H9 (cell line): Measurements from ENCODE around the gene CSRNP3. TPM values are rescaled to one million over a fixed set of nuclear protein-coding genes. Genes with fewer than 3 reads are reported as not detected.

Source experiments
- DNase-seq: peaks from one replicate; pipeline ENCODE4 v3.0.0-alpha.2; 2017
- H2AFZ ChIP-seq: one replicate; pipeline ENCODE4 v1.6.1; 2013; ENCODE audit warnings: mild to moderate bottlenecking, low read length, control low read depth, moderate library complexity
- H2AK5ac ChIP-seq: 2 replicates; pipeline ENCODE4 v1.6.1; 2013; ENCODE audit warnings: low read length, control low read depth, mixed read lengths; ENCODE audit not compliant: insufficient read length
- H2BK120ac ChIP-seq: one replicate; pipeline ENCODE4 v1.6.1; 2013; ENCODE audit warnings: low read depth, mild to moderate bottlenecking, low read length, control low read depth, inconsistent platforms; ENCODE audit not compliant: poor library complexity, severe bottlenecking
- H2BK12ac ChIP-seq: 2 replicates; pipeline ENCODE4 v1.6.1; 2013; ENCODE audit warnings: low read length, control low read depth, mixed read lengths, low read depth; ENCODE audit not compliant: insufficient read length
- H2BK15ac ChIP-seq: 2 replicates; pipeline ENCODE4 v1.6.1; 2013; ENCODE audit warnings: low read depth, low read length, control low read depth
- H2BK20ac ChIP-seq: one replicate; pipeline ENCODE4 v1.6.1; 2013; ENCODE audit warnings: low read depth, mild to moderate bottlenecking, low read length, control low read depth, inconsistent platforms; ENCODE audit not compliant: poor library complexity, severe bottlenecking
- H2BK5ac ChIP-seq: 2 replicates; pipeline ENCODE4 v1.6.1; 2013; ENCODE audit warnings: low read length, control low read depth, mixed read lengths; ENCODE audit not compliant: insufficient read length
- H3K14ac ChIP-seq: 2 replicates; pipeline ENCODE4 v1.6.1; 2013; ENCODE audit warnings: low read length, control low read depth; ENCODE audit not compliant: insufficient read depth
- H3K18ac ChIP-seq: 2 replicates; pipeline ENCODE4 v1.6.1; 2013; ENCODE audit warnings: low read depth, mild to moderate bottlenecking, mixed read lengths, low read length, control low read depth; ENCODE audit not compliant: insufficient read length
- H3K23ac ChIP-seq: 2 replicates; pipeline ENCODE4 v1.6.1; 2013; ENCODE audit warnings: low read length, control low read depth, mixed read lengths, low read depth; ENCODE audit not compliant: insufficient read length
- H3K23me2 ChIP-seq: 2 replicates; pipeline ENCODE4 v1.6.1; 2013; ENCODE audit warnings: low read depth, mild to moderate bottlenecking, mixed read lengths, low read length, control low read depth; ENCODE audit not compliant: insufficient read length, poor library complexity, severe bottlenecking
- H3K27ac ChIP-seq: 2 replicates; pipeline ENCODE4 v1.5.1; 2013; ENCODE audit warnings: low read length, control low read depth, mixed read lengths, low read depth; ENCODE audit not compliant: insufficient read length
- H3K27me3 ChIP-seq: 2 replicates; pipeline ENCODE4 v1.6.1; 2013; ENCODE audit warnings: low read length, control low read depth, inconsistent platforms; ENCODE audit not compliant: insufficient read depth
- H3K4ac ChIP-seq: 2 replicates; pipeline ENCODE4 v1.6.1; 2013; ENCODE audit warnings: low read depth, mild to moderate bottlenecking, control low read depth, inconsistent platforms, low read length, moderate library complexity
- H3K4me1 ChIP-seq: 2 replicates; pipeline ENCODE4 v1.6.1; 2013; ENCODE audit warnings: low read length, control low read depth, inconsistent platforms; ENCODE audit not compliant: insufficient read depth
- H3K4me2 ChIP-seq: 2 replicates; pipeline ENCODE4 v1.6.1; 2013; ENCODE audit warnings: low read length, control low read depth, mixed read lengths; ENCODE audit not compliant: insufficient read length, insufficient read depth
- H3K56ac ChIP-seq: 2 replicates; pipeline ENCODE4 v1.6.1; 2013; ENCODE audit warnings: low read depth, mild to moderate bottlenecking, mixed read lengths, low read length, control low read depth; ENCODE audit not compliant: insufficient read length
- H3K79me1 ChIP-seq: 2 replicates; pipeline ENCODE4 v1.6.1; 2013; ENCODE audit warnings: low read depth, mild to moderate bottlenecking, moderate library complexity, low read length, control low read depth, inconsistent platforms; ENCODE audit not compliant: insufficient read depth, poor library complexity, severe bottlenecking
- H3K79me2 ChIP-seq: 2 replicates; pipeline ENCODE4 v1.6.1; 2013; ENCODE audit warnings: low read length, control low read depth, inconsistent platforms; ENCODE audit not compliant: insufficient read depth
- H3K9ac ChIP-seq: 2 replicates; pipeline ENCODE4 v1.6.1; 2013; ENCODE audit warnings: low read length, control low read depth, mixed read lengths; ENCODE audit not compliant: insufficient read length; ENCODE audit errors: extremely low read depth
- H3K9me3 ChIP-seq: one replicate; pipeline ENCODE4 v1.6.1; 2013; ENCODE audit warnings: low read depth, low read length, inconsistent platforms; ENCODE audit not compliant: control insufficient read depth
- H3T11ph ChIP-seq: one replicate; pipeline ENCODE4 v1.6.1; 2013; ENCODE audit warnings: mild to moderate bottlenecking, low read length, control low read depth, inconsistent platforms
- H4K20me1 ChIP-seq: one replicate; pipeline ENCODE4 v1.6.1; 2013; ENCODE audit not compliant: control insufficient read depth, insufficient read length, insufficient read depth
- H4K5ac ChIP-seq: 2 replicates; pipeline ENCODE4 v1.6.1; 2013; ENCODE audit warnings: low read depth, mild to moderate bottlenecking, mixed read lengths, low read length, control low read depth; ENCODE audit not compliant: insufficient read length
- H4K8ac ChIP-seq: replicated peaks from 2 replicates; pipeline ENCODE4 v1.6.1; 2013; ENCODE audit warnings: low read length, control low read depth, mixed read lengths, low read depth; ENCODE audit not compliant: insufficient read length
- H4K91ac ChIP-seq: 2 replicates; pipeline ENCODE4 v1.6.1; 2013; ENCODE audit warnings: low read depth, mild to moderate bottlenecking, moderate library complexity, mixed read lengths, low read length, control low read depth; ENCODE audit not compliant: insufficient read length
- H3K27ac Mint-ChIP-seq, 3 experiments: 2 replicates in 2 of 3; 3 replicates in 1 of 3; pipeline ENCODE4 v1.8.0; 2020 to 2021; ENCODE audit warnings: mixed read lengths in 3 of 3, mild to moderate bottlenecking in 1 of 3, moderate library complexity in 1 of 3
- H3K27me3 Mint-ChIP-seq: 2 replicates; pipeline ENCODE4 v1.8.0; 2021; ENCODE audit warnings: low read depth, mild to moderate bottlenecking, moderate library complexity, mixed read lengths
- H3K36me3 Mint-ChIP-seq, 3 experiments: 2 replicates in 2 of 3; 3 replicates in 1 of 3; pipeline ENCODE4 v1.8.0; 2020 to 2021; ENCODE audit warnings: low read depth in 3 of 3, mixed read lengths in 3 of 3; ENCODE audit not compliant: insufficient read depth in 1 of 3
- H3K4me1 Mint-ChIP-seq, 2 experiments: 2 replicates each; pipeline ENCODE4 v1.8.0; 2020; ENCODE audit warnings: mixed read lengths in 2 of 2
- H3K4me3 Mint-ChIP-seq, 2 experiments: 2 replicates in 1 of 2; 3 replicates in 1 of 2; pipeline ENCODE4 v1.8.0; 2020 to 2021; ENCODE audit warnings: mild to moderate bottlenecking in 2 of 2, mixed read lengths in 2 of 2, moderate library complexity in 1 of 2
- H3K9me3 Mint-ChIP-seq, 2 experiments: 2 replicates in 1 of 2; 3 replicates in 1 of 2; pipeline ENCODE4 v1.8.0; 2020; ENCODE audit warnings: mild to moderate bottlenecking in 2 of 2, mixed read lengths in 2 of 2, moderate library complexity in 1 of 2
- CTCF ChIP-seq: fragments of 200-600 bp; sonication (generic); conservative IDR thresholded peaks from 3 replicates; pipeline ENCODE4 v1.8.0; 2021; ENCODE audit warnings: antibody characterized with exemption, mild to moderate bottlenecking
- WGBS: extraction: QIAGEN DNeasy Blood & Tissue Kit; methylation state at CpG from one replicate; pipeline ENCODE4 v1.1.7; 2013; ENCODE audit warnings: missing lambda C conversion rate, low lambda C conversion rate, mixed read lengths; ENCODE audit not compliant: insufficient read length; ENCODE audit errors: extremely low coverage; 5-methylcytosine and 5-hydroxymethylcytosine counted together
- total RNA-seq: library from RNA; stranded (reverse); gene quantifications from 2 replicates; pipeline ENCODE4 v1.2.1, GENCODE V29; 2021

Gene CSRNP3
- total RNA-seq, 1 experiment from 2014 or later, result 3.6 TPM

GRCh38 chr2:165505514-165505913 lies 36.0 kb downstream of the CSRNP3 start:
- no peak overlapping the region for H4K91ac ChIP-seq
- H3K79me2 ChIP-seq, result no peaks in the 10 kb centered on the region; the same call in 1 of the 2 replicates
- no peak overlapping the region for H3K23ac ChIP-seq
- H3K79me1 ChIP-seq, result no peaks in the 10 kb centered on the region
- H2AK5ac ChIP-seq, result no peak overlapping the region
- peaks cover 0 to 4% (median 0%) of the 10 kb centered on the region in 3 experiments; a peak in 1 of 7 replicates for H3K36me3 Mint-ChIP-seq
- no peaks in the 10 kb centered on the region for H3K9me3 ChIP-seq
- TF ChIP-seq CTCF, result no peak
- H3K27me3 Mint-ChIP-seq, result no peaks in the 10 kb centered on the region
- H3K4me3 Mint-ChIP-seq, result no peak overlapping the region
- no peaks in the 10 kb centered on the region for H3K23me2 ChIP-seq
- no peak overlapping the region for H3K9ac ChIP-seq
- no peak overlapping the region for H3T11ph ChIP-seq
- no peak overlapping the region for H3K27ac ChIP-seq
- no peak overlapping the region for H3K56ac ChIP-seq
- no peak overlapping the region for H3K18ac ChIP-seq
- no peak overlapping the region for H4K5ac ChIP-seq
- no peak overlapping the region for H3K27ac Mint-ChIP-seq
- no peaks in the 10 kb centered on the region; the same call in 1 of the 2 replicates for H3K4me1 ChIP-seq
- peaks cover 0 to 4% of the 10 kb centered on the region in 2 experiments; a peak in 1 of 4 replicates for H3K4me1 Mint-ChIP-seq
- no peak overlapping the region for H3K4ac ChIP-seq
- no peak overlapping the region for H3K14ac ChIP-seq
- no peak overlapping the region for H3K4me2 ChIP-seq
- H3K9me3 Mint-ChIP-seq, result no peaks in the 10 kb centered on the region
- no peak overlapping the region for H2AFZ ChIP-seq
- H2BK120ac ChIP-seq, result no peak overlapping the region
- no peak overlapping the region for H2BK20ac ChIP-seq
- H2BK12ac ChIP-seq, result no peak overlapping the region
- no peak overlapping the region for H4K8ac ChIP-seq
- no peak overlapping the region for H2BK15ac ChIP-seq
- no peak for DNase-seq
- H3K27me3 ChIP-seq, result no peaks in the 10 kb centered on the region
- WGBS, result no CpG with 5 or more reads among the region's 3 CpGs
- no peak overlapping the region for H2BK5ac ChIP-seq
- H4K20me1 ChIP-seq, result no peaks in the 10 kb centered on the region
